ENCODE measurements around the gene CDH24. TPM values are rescaled to one million over a fixed set of nuclear protein-coding genes. Genes with fewer than 3 reads are reported as not detected.

The CDH24 gene, protein sequence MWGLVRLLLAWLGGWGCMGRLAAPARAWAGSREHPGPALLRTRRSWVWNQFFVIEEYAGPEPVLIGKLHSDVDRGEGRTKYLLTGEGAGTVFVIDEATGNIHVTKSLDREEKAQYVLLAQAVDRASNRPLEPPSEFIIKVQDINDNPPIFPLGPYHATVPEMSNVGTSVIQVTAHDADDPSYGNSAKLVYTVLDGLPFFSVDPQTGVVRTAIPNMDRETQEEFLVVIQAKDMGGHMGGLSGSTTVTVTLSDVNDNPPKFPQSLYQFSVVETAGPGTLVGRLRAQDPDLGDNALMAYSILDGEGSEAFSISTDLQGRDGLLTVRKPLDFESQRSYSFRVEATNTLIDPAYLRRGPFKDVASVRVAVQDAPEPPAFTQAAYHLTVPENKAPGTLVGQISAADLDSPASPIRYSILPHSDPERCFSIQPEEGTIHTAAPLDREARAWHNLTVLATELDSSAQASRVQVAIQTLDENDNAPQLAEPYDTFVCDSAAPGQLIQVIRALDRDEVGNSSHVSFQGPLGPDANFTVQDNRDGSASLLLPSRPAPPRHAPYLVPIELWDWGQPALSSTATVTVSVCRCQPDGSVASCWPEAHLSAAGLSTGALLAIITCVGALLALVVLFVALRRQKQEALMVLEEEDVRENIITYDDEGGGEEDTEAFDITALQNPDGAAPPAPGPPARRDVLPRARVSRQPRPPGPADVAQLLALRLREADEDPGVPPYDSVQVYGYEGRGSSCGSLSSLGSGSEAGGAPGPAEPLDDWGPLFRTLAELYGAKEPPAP
- polyA plus RNA-seq (ENCODE audit: insufficient read length in 3 of 3) = 10 to 100 TPM; 13.3 to 18.0 (median 14.0) TPM

GRCh38 chr14:23056956-23057756 is at the start of gene CDH24:
Gene CDH24 (minus strand): TSS chr14:23057520. CDS start chr14:23055733, 1,787 bp downstream.
- DNase-seq (ENCODE audit: low read depth in 3 of 3, low spot score in 2 of 3) = no peak

DNA sequence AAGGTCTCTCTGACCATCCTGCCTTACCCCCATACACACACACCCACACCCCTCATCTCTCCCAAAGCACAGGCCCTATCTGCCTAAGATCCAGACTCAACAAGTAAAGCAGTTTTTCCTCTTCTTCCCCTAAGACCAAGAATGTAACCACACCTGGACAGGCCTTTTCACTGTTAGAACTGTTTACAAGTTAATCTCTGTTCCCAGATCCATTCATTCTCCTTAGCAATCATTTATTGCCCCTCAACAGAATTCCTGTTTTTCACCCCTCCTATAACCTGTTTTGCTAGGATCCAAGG is 49.4 kb upstream of the CDH24 start:
- DNase-seq (ENCODE audit: low read depth in 3 of 3, low spot score in 2 of 3) = no peak

DNA sequence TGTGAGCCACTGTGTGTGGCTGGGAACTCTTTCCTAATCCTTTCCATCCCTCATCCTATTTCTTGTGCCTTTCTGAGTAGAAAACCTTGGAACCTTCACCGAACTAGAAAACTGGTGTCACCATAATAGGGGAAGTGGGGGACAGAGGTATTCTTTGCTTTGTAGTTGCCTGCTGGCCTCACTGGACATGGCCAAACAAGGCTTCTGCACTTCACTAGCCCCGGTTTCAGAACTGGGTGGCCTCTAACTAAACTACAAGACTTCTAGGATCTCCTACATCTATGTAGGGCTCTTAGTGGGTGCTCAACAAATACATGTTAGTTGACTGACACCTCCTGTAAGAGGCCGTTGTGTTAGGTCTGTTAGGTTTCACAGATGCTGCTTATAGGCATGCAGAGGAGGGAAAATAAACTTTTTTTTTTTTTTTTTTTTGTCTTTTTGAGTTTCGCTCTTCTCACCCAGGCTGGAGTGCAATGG is 48.1 kb upstream of the CDH24 start:
- DNase-seq (ENCODE audit: low read depth in 3 of 3, low spot score in 2 of 3) = no peak

DNA sequence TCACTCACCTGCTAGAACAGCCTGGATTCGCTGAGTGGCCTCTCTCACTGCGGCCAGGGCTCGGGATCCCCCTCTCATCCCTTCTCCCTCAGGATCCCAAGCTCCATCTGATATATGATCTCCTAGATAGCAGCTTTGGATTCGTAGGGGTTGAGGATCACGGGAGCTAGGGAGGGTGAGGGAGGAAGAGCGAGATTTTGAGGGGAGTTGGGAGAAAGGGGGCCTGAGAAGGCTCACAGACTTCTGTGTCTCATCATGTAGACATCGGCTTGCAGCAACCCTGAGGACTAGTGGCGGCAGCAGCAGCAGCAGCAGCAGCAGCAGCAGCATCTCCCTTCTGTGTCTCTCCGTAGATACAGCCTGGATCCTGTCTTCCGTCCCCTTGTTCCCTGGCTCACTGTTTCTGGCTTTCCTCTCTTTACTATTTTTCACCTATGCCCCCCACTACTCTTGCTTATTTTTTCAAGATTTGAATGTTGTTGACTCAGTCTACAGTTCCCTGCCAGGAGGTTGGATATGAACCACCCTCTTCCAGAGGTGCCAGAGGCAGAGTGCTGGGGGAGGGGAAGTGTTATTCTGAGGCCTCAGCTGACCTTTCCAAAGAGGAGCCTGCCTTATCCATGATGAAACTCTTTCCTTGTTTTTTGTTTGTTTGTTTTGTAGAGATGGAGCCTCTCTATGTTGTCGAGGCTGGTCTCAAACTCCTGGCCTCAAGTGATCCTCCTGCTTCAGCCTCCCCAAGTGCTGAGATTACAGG is 47.4 kb upstream of the CDH24 start, which contains the start of gene CIROP:
Gene CIROP, minus strand, starts transcription at position 399 of the 757 bp plus-strand sequence. Its CDS starts 69 bp downstream, at position 330.
- DNase-seq (ENCODE audit: low read depth in 3 of 3, low spot score in 2 of 3) = no peak

DNA sequence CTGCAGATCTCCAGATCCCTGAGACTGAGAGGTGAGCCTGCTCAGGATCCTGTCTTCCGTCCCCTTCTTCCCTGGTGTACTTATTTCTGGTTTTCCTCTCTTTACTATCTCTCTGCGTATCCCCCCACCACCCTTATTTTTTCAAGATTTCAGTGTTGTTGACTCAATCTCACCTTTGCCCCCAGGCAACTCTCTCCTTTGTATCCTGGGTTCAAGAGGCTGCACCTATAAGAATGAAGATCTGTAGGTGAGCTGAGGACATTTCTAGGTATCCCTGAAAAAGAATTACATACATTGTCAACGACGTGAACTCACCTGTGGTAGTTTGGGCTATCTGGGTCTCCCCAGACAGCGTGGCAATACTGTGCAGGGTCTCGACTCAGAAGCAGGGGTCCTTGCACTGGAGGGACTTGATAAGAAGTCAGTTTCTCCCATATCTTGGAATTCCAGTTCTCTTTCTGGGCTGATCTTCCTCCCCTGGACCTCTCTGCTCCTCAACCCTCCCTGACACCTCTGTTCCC is 46.8 kb upstream of the CDH24 start:
- DNase-seq (ENCODE audit: low read depth in 3 of 3, low spot score in 2 of 3) = no peak

DNA sequence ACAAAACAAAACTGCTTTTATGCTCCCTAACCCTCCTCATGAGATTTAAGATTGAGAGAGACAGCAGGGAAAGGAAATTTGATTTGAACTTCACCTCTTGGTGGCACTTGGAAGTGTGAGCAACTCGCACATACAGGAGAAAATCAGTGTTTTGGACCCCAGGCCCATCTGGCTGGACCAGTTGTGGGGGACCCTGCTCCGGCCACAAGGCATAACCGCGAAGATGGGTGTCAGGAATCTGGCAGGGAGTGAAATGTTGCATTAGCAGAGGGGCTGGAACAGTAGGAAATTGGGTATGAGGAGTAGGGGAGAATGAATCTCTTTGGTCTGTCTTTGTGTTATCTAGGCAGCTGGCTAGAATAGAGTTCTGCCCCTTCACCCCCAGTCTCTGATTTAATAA is 46.3 kb upstream of the CDH24 start:
- DNase-seq (ENCODE audit: low read depth in 3 of 3, low spot score in 2 of 3) = no peak

- DNase-seq (ENCODE audit: low read depth in 3 of 3, low spot score in 2 of 3) = no peak
These were observed 45.5 kb upstream of the CDH24 start for GRCh38 chr14:23102801-23103200.

DNA sequence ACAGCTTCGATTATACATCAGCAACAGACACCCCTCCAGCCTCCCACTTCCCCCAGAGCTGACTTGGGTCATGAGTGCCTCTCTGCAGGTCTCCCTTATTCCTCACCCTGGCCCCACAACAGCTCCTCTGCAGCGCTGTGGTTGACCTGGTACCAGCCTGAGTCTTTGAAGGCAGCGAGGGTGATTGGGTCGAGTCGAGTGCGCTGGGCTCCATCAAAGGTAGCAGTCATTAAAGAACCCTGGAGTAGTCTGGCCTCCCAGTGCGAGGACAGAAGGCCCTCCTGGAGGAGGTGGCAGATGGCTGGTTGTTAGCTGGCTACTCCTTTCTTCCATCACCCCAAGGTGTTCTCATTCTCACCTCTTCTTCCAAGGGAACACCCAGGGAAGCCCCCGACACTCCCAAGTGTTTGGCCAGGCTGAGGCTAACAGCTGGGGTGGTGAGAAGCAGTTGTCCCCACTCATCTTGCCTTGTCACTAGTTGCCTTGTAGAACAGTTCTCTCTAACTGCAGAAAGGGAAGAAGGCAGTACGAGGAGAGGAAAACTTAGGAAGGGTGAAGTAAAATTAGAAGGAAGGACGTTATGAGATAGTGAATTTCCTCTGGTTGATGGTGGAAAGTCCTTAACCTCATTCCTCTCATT is 44.8 kb upstream of the CDH24 start:
- no peak for DNase-seq (ENCODE audit: low read depth in 3 of 3, low spot score in 2 of 3)

- DNase-seq (ENCODE audit: low read depth in 3 of 3, low spot score in 2 of 3) = no peak
These were observed 44.1 kb upstream of the CDH24 start for GRCh38 chr14:23101213-23101970.

DNA sequence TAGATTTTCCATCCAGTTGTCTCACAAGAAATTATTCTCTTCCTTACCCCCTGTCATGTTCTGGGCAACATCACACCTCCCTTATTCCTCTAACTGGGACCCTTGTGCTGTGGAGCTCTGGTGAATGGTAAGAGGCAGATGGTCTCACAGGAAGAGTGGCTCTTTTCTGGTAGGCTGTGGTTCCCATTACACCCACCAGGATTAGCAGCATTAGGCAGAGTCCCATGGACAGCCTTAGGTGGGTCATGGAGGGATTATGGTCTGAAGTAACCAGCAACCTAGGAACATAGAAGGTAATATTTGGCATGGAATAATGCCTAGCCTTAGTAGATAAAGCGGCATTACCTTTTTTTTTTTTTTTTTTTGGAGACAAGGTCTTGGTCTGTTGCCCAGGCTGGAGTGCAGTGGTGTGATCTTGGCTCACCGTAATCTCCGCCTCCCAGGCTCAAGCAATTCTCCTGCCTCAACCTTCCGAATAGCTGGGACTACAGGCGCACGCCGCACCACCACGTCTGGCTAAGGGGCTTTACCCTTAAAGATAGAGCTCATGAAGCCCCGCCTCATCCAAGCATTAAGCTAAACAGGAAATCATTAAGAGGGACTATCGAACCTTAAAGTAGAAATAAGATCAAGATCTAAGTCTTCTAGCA is 42.0 kb upstream of the CDH24 start:
- DNase-seq (ENCODE audit: low read depth in 3 of 3, low spot score in 2 of 3) = no peak

- no peak for DNase-seq (ENCODE audit: low read depth in 3 of 3, low spot score in 2 of 3)
These were observed 40.5 kb upstream of the CDH24 start for GRCh38 chr14:23097786-23098185.

- peak; percentile 99 to 100 (median 99) for DNase-seq (ENCODE audit: low read depth in 3 of 3, low spot score in 2 of 3)
These were observed 38.1 kb upstream of the CDH24 start, which contains the start of gene C14orf119 for GRCh38 chr14:23095196-23096108. Gene C14orf119 (plus strand): TSS chr14:23095505. CDS start chr14:23097659, 2,154 bp downstream.

- DNase-seq (ENCODE audit: low read depth in 3 of 3, low spot score in 2 of 3) = peak; percentile 80 to 84 (median 81)
These were observed 37.4 kb upstream of the CDH24 start, which contains the start of gene ACIN1 for GRCh38 chr14:23094666-23095195. Gene ACIN1 (minus strand): TSS chr14:23095136. CDS start chr14:23095112, 24 bp downstream.

- no peak for DNase-seq (ENCODE audit: low read depth in 3 of 3, low spot score in 2 of 3)
These were observed 36.8 kb upstream of the CDH24 start for GRCh38 chr14:23093991-23094665.

GRCh38 chr14:23093526-23093925 is 36.2 kb upstream of the CDH24 start:
- DNase-seq (ENCODE audit: low read depth in 3 of 3, low spot score in 2 of 3) = no peak

GRCh38 chr14:23093104-23093503 is 35.8 kb upstream of the CDH24 start:
- DNase-seq (ENCODE audit: low read depth in 3 of 3, low spot score in 2 of 3) = no peak

Measured in right renal cortex interstitium (tissue), 3 donors.